ENCODE data around the gene HIGD1C. TPM values are rescaled to one million over a fixed set of nuclear protein-coding genes. Genes with fewer than 3 reads are reported as not detected.

Gene HIGD1C
- total and polyA plus RNA-seq, 7 donors = not detected

DNA sequence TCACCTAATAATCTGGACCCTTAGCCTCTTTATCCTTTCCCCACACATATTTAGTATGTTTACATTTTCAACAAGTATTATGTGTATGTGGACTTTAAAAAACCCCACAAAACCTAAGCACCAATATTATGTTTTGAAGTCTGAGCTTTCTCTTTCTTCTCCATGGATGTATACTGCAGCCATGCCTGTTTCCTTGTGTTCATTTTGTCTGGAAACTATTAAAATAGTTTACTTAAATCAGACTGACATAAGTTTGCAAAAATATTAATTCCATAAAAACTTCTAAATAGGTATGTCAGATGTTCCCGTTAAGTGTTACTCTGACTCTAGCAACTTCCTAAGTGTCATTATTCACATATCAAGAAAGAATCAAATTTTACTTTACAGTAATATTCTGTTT is 2.9 kb downstream of the HIGD1C start:
- TF ChIP-seq POLR2AphosphoS5 (IDR thresholded peaks at IDR 0.05) (no peak), EP300 (IDR thresholded peaks at IDR 0.05) (no peak), POLR2A (IDR thresholded peaks at IDR 0.05) (no peak)
- TF ChIP-seq, protein P1, sequence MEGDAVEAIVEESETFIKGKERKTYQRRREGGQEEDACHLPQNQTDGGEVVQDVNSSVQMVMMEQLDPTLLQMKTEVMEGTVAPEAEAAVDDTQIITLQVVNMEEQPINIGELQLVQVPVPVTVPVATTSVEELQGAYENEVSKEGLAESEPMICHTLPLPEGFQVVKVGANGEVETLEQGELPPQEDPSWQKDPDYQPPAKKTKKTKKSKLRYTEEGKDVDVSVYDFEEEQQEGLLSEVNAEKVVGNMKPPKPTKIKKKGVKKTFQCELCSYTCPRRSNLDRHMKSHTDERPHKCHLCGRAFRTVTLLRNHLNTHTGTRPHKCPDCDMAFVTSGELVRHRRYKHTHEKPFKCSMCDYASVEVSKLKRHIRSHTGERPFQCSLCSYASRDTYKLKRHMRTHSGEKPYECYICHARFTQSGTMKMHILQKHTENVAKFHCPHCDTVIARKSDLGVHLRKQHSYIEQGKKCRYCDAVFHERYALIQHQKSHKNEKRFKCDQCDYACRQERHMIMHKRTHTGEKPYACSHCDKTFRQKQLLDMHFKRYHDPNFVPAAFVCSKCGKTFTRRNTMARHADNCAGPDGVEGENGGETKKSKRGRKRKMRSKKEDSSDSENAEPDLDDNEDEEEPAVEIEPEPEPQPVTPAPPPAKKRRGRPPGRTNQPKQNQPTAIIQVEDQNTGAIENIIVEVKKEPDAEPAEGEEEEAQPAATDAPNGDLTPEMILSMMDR (IDR thresholded peaks at IDR 0.05) = no peak
- DNase-seq = no peak
- 85 to 89% methylated on average over 1 of the region's 1 CpG for WGBS, 2 donors
- no peak overlapping the region for H3K27ac ChIP-seq
- no peaks in the 10 kb centered on the region for H3K36me3 ChIP-seq
- intact Hi-C loops (cut with DNase I) = no loop called here
- H3K9me3 ChIP-seq = no peaks in the 10 kb centered on the region
- H3K4me3 ChIP-seq = no peak overlapping the region
- H3K27me3 ChIP-seq = no peaks in the 10 kb centered on the region
- no peaks in the 10 kb centered on the region for H3K4me1 ChIP-seq

DNA sequence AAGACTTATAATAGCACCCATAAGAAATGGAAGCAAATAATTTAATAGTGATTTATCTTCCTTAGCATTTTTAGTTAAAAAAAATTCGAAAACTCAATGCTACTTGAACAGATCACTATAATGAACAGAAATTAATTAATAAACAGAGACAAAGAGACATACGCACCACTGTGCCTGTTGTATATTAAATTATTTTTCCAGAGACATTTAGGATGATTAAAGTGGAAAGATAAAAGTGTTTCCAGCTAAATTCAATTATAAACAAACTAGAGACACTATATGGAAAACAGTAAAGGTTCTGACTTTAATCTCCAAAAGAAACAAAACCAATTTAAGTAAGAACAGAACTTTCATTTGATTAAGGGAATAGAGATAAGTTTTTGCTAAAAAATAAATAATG is 3.4 kb downstream of the HIGD1C start:
- intact Hi-C loops (cut with DNase I) = no loop called here
- Histone ChIP-seq H3K36me3 (no peaks in the 10 kb centered on the region), H3K27me3 (no peaks in the 10 kb centered on the region), H3K4me3 (no peak overlapping the region), H3K27ac (no peak overlapping the region), H3K4me1 (no peaks in the 10 kb centered on the region), H3K9me3 (no peaks in the 10 kb centered on the region)
- no peak for TF ChIP-seq POLR2A (IDR thresholded peaks at IDR 0.05)
- no peak for TF ChIP-seq POLR2AphosphoS5 (IDR thresholded peaks at IDR 0.05)
- TF ChIP-seq EP300 (IDR thresholded peaks at IDR 0.05) = no peak
- TF ChIP-seq, protein P1 (IDR thresholded peaks at IDR 0.05) = no peak
- no peak for DNase-seq
- 91 to 95% methylated on average over 2 of the region's 2 CpGs for WGBS, 2 donors

DNA sequence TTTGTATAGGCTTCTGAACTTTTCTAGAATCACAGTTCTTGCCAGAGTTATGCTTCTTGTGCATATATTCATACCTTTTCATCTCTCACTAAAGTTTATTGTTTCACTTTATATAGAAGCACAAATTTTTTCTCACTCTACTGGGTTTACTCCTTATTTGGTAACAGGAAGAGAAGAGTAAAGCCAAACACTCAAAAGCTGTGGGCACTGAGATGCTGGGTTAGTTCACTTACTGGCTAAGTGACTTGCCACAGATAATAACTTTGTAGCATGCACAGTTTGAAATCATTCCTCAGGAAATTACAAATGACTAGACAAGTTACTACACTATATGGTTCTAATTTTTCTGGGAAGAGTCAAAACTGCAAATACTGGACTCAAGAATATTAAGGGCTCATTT is 7.8 kb downstream of the HIGD1C start:
- Histone ChIP-seq H3K27me3 (no peaks in the 10 kb centered on the region), H3K4me3 (no peak overlapping the region), H3K4me1 (no peaks in the 10 kb centered on the region), H3K9me3 (no peaks in the 10 kb centered on the region), H3K36me3 (no peaks in the 10 kb centered on the region), H3K27ac (no peak overlapping the region)
- TF ChIP-seq, protein P1 (IDR thresholded peaks at IDR 0.05) = no peak
- TF ChIP-seq POLR2A (IDR thresholded peaks at IDR 0.05) (no peak), EP300 (IDR thresholded peaks at IDR 0.05) (no peak), POLR2AphosphoS5 (IDR thresholded peaks at IDR 0.05) (no peak)
- intact Hi-C loops (cut with DNase I) = no loop called here
- DNase-seq = no peak

DNA sequence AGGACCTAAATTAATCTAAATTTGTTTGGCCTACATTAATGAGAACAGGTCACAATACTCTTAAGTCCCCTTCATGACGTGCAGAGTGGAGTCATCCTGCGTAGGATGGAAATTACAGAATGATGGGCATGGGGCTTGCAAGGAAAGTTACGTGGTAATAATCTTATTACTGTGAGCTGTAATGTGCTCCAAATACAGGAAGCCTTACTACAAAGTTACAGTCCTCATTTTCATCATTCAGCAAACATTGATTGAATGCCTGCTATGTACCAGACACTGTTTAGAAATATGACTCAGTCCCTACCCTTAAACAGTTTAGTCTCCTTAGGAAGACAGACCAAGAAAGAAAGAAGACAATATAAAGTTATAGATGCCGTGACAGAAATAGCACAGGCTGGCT is 9.4 kb downstream of the HIGD1C start:
- Histone ChIP-seq H3K27me3 (no peaks in the 10 kb centered on the region), H3K4me3 (no peak overlapping the region), H3K4me1 (no peaks in the 10 kb centered on the region), H3K9me3 (no peaks in the 10 kb centered on the region), H3K36me3 (no peaks in the 10 kb centered on the region), H3K27ac (no peak overlapping the region)
- 94 to 96% methylated on average over 4 of the region's 4 CpGs for WGBS, 2 donors
- intact Hi-C loops (cut with DNase I) = no loop called here
- no peak for DNase-seq
- TF ChIP-seq EP300 (IDR thresholded peaks at IDR 0.05) = no peak
- TF ChIP-seq POLR2A (IDR thresholded peaks at IDR 0.05) = no peak

DNA sequence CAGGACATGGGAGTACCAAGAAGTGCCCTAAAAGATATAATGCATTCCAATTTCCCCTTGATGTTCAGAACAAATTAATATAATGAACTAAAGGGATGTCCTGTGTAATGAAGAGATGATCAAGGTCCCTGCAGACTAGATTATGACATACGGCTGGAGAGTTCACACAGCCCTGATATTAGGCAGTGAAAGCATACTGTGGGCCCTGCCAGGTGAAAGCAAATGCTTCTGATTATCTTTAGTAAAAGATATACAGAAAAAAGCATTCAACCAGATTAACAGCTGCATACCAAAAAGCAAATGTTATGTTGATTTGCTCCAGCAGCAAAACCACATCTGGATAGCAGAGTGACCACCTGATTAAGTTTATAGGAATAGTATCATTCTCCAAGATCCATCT is 12.1 kb downstream of the HIGD1C start:
- 91 to 98% methylated on average over 1 of the region's 1 CpG for WGBS, 2 donors
- Histone ChIP-seq H3K36me3 (peaks cover 0 to 16% (median 4%) of the 10 kb centered on the region in 4 donors), H3K4me1 (no peaks in the 10 kb centered on the region), H3K27me3 (no peaks in the 10 kb centered on the region), H3K4me3 (no peak overlapping the region), H3K9me3 (no peaks in the 10 kb centered on the region), H3K27ac (no peak overlapping the region)
- intact Hi-C loops (cut with DNase I) = no loop called here
- no peak for DNase-seq
- TF ChIP-seq, protein P1 (IDR thresholded peaks at IDR 0.05) = no peak
- no peak for TF ChIP-seq POLR2A (IDR thresholded peaks at IDR 0.05)
- no peak for TF ChIP-seq POLR2AphosphoS5 (IDR thresholded peaks at IDR 0.05)
- no peak for TF ChIP-seq EP300 (IDR thresholded peaks at IDR 0.05)
